ENCODE data around the gene ZW10. TPM values are rescaled to one million over a fixed set of nuclear protein-coding genes. Genes with fewer than 3 reads are reported as not detected.

ZW10 gene
- 10 to 100 TPM in 1 of 4 donors, 1 to 10 TPM in 3; 8.8 to 10.9 (median 9.4) TPM for total RNA-seq

GRCh38 chr11:113773416-113774173 lies at the start of gene ZW10:
Gene ZW10, minus strand, starts transcription at chr11:113773692. Its CDS starts 26 bp downstream, at chr11:113773666.
- no peaks in the 10 kb centered on the region for H3K9me3 ChIP-seq
- peak within 1 kb of the TSS; percentile 84 to 88 (median 88) for H3K27ac ChIP-seq (replicated peaks in 1 of 4)
- intact Hi-C loops (cut with DNase I) = loop anchor here (10.0 kb wide), 1 partner anchor 491 kb away; no protein-coding TSS in a partner anchor
- DNase-seq (ENCODE audit: extremely low spot score) = peak; percentile 98
- TF ChIP-seq POLR2AphosphoS5 (IDR thresholded peaks at IDR 0.05) = peak; percentile 78 to 95
- TF ChIP-seq EP300 (IDR thresholded peaks at IDR 0.05) = no peak
- peak; percentile 79 to 89 (median 83) for TF ChIP-seq CTCF (IDR thresholded peaks at IDR 0.05)
- no peak for TF ChIP-seq POLR2A (IDR thresholded peaks at IDR 0.05; ENCODE audit: low read depth)
- H3K36me3 ChIP-seq = peaks cover 0 to 14% (median 8%) of the 10 kb centered on the region in 4 donors
- H3K4me3 ChIP-seq = peak within 1 kb of the TSS; percentile 72 to 87 (median 82)
- peaks cover 16 to 34% (median 30%) of the 10 kb centered on the region in 4 donors for H3K4me1 ChIP-seq
- WGBS = under 1% methylated on average over 41 of the region's 46 CpGs
- H3K27me3 ChIP-seq = no peaks in the 10 kb centered on the region

GRCh38 chr11:113818426-113818825 lies 44.9 kb upstream of the ZW10 start:
- Histone ChIP-seq H3K27me3 (no peaks in the 10 kb centered on the region), H3K9me3 (no peaks in the 10 kb centered on the region), H3K4me3 (no peak overlapping the region), H3K36me3 (peaks cover 35 to 74% (median 58%) of the 10 kb centered on the region in 4 donors), H3K27ac (replicated peaks in 1 of 4) (no peak overlapping the region), H3K4me1 (no peaks in the 10 kb centered on the region)
- DNase-seq (ENCODE audit: extremely low spot score) = no peak
- intact Hi-C loops (cut with DNase I) = no loop called here
- TF ChIP-seq EP300 (IDR thresholded peaks at IDR 0.05) (no peak), POLR2AphosphoS5 (IDR thresholded peaks at IDR 0.05) (no peak), CTCF (IDR thresholded peaks at IDR 0.05) (no peak), POLR2A (IDR thresholded peaks at IDR 0.05; ENCODE audit: low read depth) (no peak)
- WGBS = 97% methylated on average over 3 of the region's 3 CpGs

- Histone ChIP-seq H3K4me3 (no peak overlapping the region), H3K36me3 (peaks cover 29 to 74% (median 57%) of the 10 kb centered on the region in 4 donors), H3K27me3 (no peaks in the 10 kb centered on the region), H3K4me1 (no peaks in the 10 kb centered on the region), H3K27ac (replicated peaks in 1 of 4) (no peak overlapping the region), H3K9me3 (no peaks in the 10 kb centered on the region)
- 95% methylated on average over 6 of the region's 6 CpGs for WGBS
- no peak for DNase-seq (ENCODE audit: extremely low spot score)
- TF ChIP-seq POLR2AphosphoS5 (IDR thresholded peaks at IDR 0.05) (no peak), EP300 (IDR thresholded peaks at IDR 0.05) (no peak), POLR2A (IDR thresholded peaks at IDR 0.05; ENCODE audit: low read depth) (no peak), CTCF (IDR thresholded peaks at IDR 0.05) (no peak)
- intact Hi-C loops (cut with DNase I) = no loop called here
Observed at GRCh38 chr11:113817626-113818025, 44.1 kb upstream of the ZW10 start.

- Histone ChIP-seq H3K36me3 (peaks cover 29 to 74% (median 55%) of the 10 kb centered on the region in 4 donors), H3K4me1 (no peaks in the 10 kb centered on the region), H3K27ac (replicated peaks in 1 of 4) (no peak overlapping the region), H3K27me3 (no peaks in the 10 kb centered on the region), H3K4me3 (no peak overlapping the region), H3K9me3 (no peaks in the 10 kb centered on the region)
- intact Hi-C loops (cut with DNase I) = no loop called here
- no peak for DNase-seq (ENCODE audit: extremely low spot score)
- WGBS = 91% methylated on average over 1 of the region's 1 CpG
- TF ChIP-seq EP300 (IDR thresholded peaks at IDR 0.05) (no peak), POLR2A (IDR thresholded peaks at IDR 0.05; ENCODE audit: low read depth) (no peak), CTCF (IDR thresholded peaks at IDR 0.05) (no peak), POLR2AphosphoS5 (IDR thresholded peaks at IDR 0.05) (no peak)
Observed at GRCh38 chr11:113817162-113817561, 43.7 kb upstream of the ZW10 start.

Data from esophagus muscularis mucosa (tissue), 4 donors.